Liver (tissue), 9 donors: ENCODE results near the gene RUNDC3A. TPM values are rescaled to one million over a fixed set of nuclear protein-coding genes. Genes with fewer than 3 reads are reported as not detected.

Experiments used
- DNase-seq: peaks from one replicate; pipeline ENCODE4 v3.0.0-alpha.2; 2017; ENCODE audit warnings: low spot score
- H3K27ac ChIP-seq, 2 donors: one replicate each; pipeline ENCODE4 v1.7.0; 2013; ENCODE audit warnings: inconsistent platforms in 2 of 2, low read length in 2 of 2, control low read depth in 1 of 2, low read depth in 1 of 2, mild to moderate bottlenecking in 1 of 2
- H3K27me3 ChIP-seq, 4 donors: one replicate each; pipeline versions ENCODE4 v1.6.1 to v1.7.0; 2013; ENCODE audit warnings: low read length in 3 of 4, inconsistent platforms in 1 of 4, mild to moderate bottlenecking in 1 of 4, moderate library complexity in 1 of 4; ENCODE audit not compliant: control insufficient read depth in 4 of 4, insufficient read depth in 4 of 4
- H3K36me3 ChIP-seq, 4 donors: one replicate each; pipeline versions ENCODE4 v1.6.1 to v1.7.0; 2013; ENCODE audit warnings: low read length in 3 of 4, mild to moderate bottlenecking in 3 of 4, low read depth in 1 of 4, moderate library complexity in 1 of 4; ENCODE audit not compliant: control insufficient read depth in 4 of 4, insufficient read depth in 3 of 4
- H3K4me1 ChIP-seq, 4 donors: one replicate each; pipeline versions ENCODE4 v1.6.1 to v1.7.0; 2013; ENCODE audit warnings: low read length in 3 of 4, mild to moderate bottlenecking in 3 of 4, moderate library complexity in 1 of 4; ENCODE audit not compliant: control insufficient read depth in 4 of 4, insufficient read depth in 4 of 4
- H3K4me3 ChIP-seq, 3 donors: one replicate each; pipeline versions ENCODE4 v1.6.1 to v1.7.0; 2013; ENCODE audit warnings: low read length in 3 of 3, control low read depth in 1 of 3, low read depth in 1 of 3, mild to moderate bottlenecking in 1 of 3
- H3K9ac ChIP-seq, 2 donors: one replicate each; pipeline ENCODE4 v1.7.0; 2013; ENCODE audit warnings: low read length in 2 of 2, mild to moderate bottlenecking in 2 of 2, moderate library complexity in 2 of 2, control low read depth in 1 of 2, low read depth in 1 of 2
- H3K9me3 ChIP-seq, 4 donors: one replicate each; pipeline versions ENCODE4 v1.6.1 to v1.7.0; 2013; ENCODE audit warnings: low read length in 3 of 4; ENCODE audit not compliant: control insufficient read depth in 4 of 4
- ATF3 ChIP-seq: IDR thresholded peaks from 2 replicates; pipeline ENCODE4 v1.6.1; 2016; ENCODE audit warnings: antibody characterized with exemption
- CTCF ChIP-seq: fragments of 150-350 bp; IDR thresholded peaks from 2 replicates; pipeline ENCODE4 v1.5.1; 2017; ENCODE audit warnings: improper control_type of control experiment, low read depth, low read length; ENCODE audit not compliant: missing input control
- EGR1 ChIP-seq, 2 donors: IDR thresholded peaks; 2 replicates each; pipeline ENCODE4 v1.6.1; 2016 to 2018; ENCODE audit warnings: antibody characterized with exemption in 2 of 2, low read depth in 2 of 2
- FOXA1 ChIP-seq: IDR thresholded peaks from 2 replicates; pipeline ENCODE4 v1.6.1; 2016; ENCODE audit warnings: antibody characterized with exemption
- FOXA2 ChIP-seq: IDR thresholded peaks from 2 replicates; pipeline ENCODE4 v1.6.1; 2016; ENCODE audit warnings: antibody characterized with exemption
- GABPA ChIP-seq, 2 donors: IDR thresholded peaks in 1 of 2; conservative IDR thresholded peaks in 1 of 2; 2 replicates each; pipeline ENCODE4 v1.6.1; 2016; ENCODE audit warnings: antibody characterized with exemption in 2 of 2, mild to moderate bottlenecking in 1 of 2, moderate library complexity in 1 of 2
- HNF4A ChIP-seq, 2 donors: conservative IDR thresholded peaks; 2 replicates each; pipeline ENCODE4 v1.6.1; 2016; ENCODE audit warnings: antibody characterized with exemption in 2 of 2, mild to moderate bottlenecking in 2 of 2
- HNF4G ChIP-seq: IDR thresholded peaks from 2 replicates; pipeline ENCODE4 v1.6.1; 2016; ENCODE audit warnings: antibody characterized with exemption
- MAX ChIP-seq: IDR thresholded peaks from 2 replicates; pipeline ENCODE4 v1.6.1; 2016; ENCODE audit warnings: antibody characterized with exemption
- NR2F2 ChIP-seq: IDR thresholded peaks from 2 replicates; pipeline ENCODE4 v1.6.1; 2016; ENCODE audit warnings: antibody characterized with exemption
- RAD21 ChIP-seq, 2 donors: IDR thresholded peaks; 2 replicates each; pipeline ENCODE4 v1.6.1; 2016; ENCODE audit warnings: antibody characterized with exemption in 2 of 2, mild to moderate bottlenecking in 2 of 2
- RXRA ChIP-seq, 2 donors: IDR thresholded peaks; 2 replicates each; pipeline ENCODE4 v1.6.1; 2017 to 2018; ENCODE audit warnings: antibody characterized with exemption in 2 of 2, mild to moderate bottlenecking in 1 of 2
- SP1 ChIP-seq: IDR thresholded peaks from 2 replicates; pipeline ENCODE4 v1.6.1; 2018; ENCODE audit warnings: antibody characterized with exemption, mild to moderate bottlenecking
- TAF1 ChIP-seq: conservative IDR thresholded peaks from 2 replicates; pipeline ENCODE4 v1.6.1; 2016; ENCODE audit warnings: antibody characterized with exemption, mild to moderate bottlenecking
- YY1 ChIP-seq: IDR thresholded peaks from 2 replicates; pipeline ENCODE4 v1.6.1; 2016; ENCODE audit warnings: antibody characterized with exemption, mild to moderate bottlenecking
- ZBTB33 ChIP-seq: IDR thresholded peaks from 2 replicates; pipeline ENCODE4 v1.6.1; 2016; ENCODE audit warnings: antibody characterized with exemption
- WGBS: extraction: QIAGEN DNeasy Blood & Tissue Kit; methylation state at CpG from one replicate; pipeline ENCODE4 v1.1.7; 2013; 5-methylcytosine and 5-hydroxymethylcytosine counted together
- polyA plus RNA-seq, 2 donors: library from polyadenylated mRNA; stranded (reverse) in 1 of 2; unstranded in 1 of 2; fragments of 200-250 nt in 1 of 2; fragments of >200 nt in 1 of 2; fragmentation: Nextera tagmentation in 1 of 2; extraction: Ambion mirVana in 1 of 2; gene quantifications; one replicate each; pipeline versions ENCODE4 v1.2.1 to v1.2.3, GENCODE V29; 2013 to 2015
- total RNA-seq, 2 donors: library from RNA; depleted of rRNA; stranded (reverse); fragments of >200 nt; gene quantifications; one replicate each; pipeline ENCODE4 v1.2.3, GENCODE V29; 2014
- donor health status: healthy.
- donor health status: healthy.
- donor health status: healthy.
- donor health status: healthy.
- donor health status: healthy.

RUNDC3A gene
- total and polyA plus RNA-seq, 4 donors: 0.05 to 17.0 (median 0.06) TPM; not detected in 1

GRCh38 chr17:44361292-44362260 is 53.2 kb downstream of the RUNDC3A start:
- peaks cover 6 to 12% (median 8%) of the 10 kb centered on the region in 4 donors for H3K4me1 ChIP-seq
- no peak for DNase-seq
- no peaks in the 10 kb centered on the region for H3K27me3 ChIP-seq
- no peaks in the 10 kb centered on the region for H3K9me3 ChIP-seq
- TF ChIP-seq GABPA (IDR thresholded peaks at IDR 0.05 in 1 of 2, conservative IDR thresholded peaks at IDR 0.05 in 1 of 2) (no peak), SP1 (no peak), ZBTB33 (no peak), NR2F2 (no peak), ATF3 (no peak), FOXA1 (no peak), RXRA (IDR thresholded peaks at IDR 0.05) (no peak), TAF1 (no peak), YY1 (no peak), HNF4G (no peak), FOXA2 (no peak), EGR1 (IDR thresholded peaks at IDR 0.05; ENCODE audit: low read depth in 2 of 2) (no peak), MAX (no peak), RAD21 (IDR thresholded peaks at IDR 0.05) (no peak), HNF4A (conservative IDR thresholded peaks at IDR 0.05) (no peak), CTCF (no peak)
- no peak overlapping the region for H3K27ac ChIP-seq
- no peaks in the 10 kb centered on the region for H3K36me3 ChIP-seq
- no peak overlapping the region for H3K9ac ChIP-seq
- no peak overlapping the region for H3K4me3 ChIP-seq
- 63% methylated on average over 11 of the region's 11 CpGs for WGBS

GRCh38 chr17:44362459-44362948 is 54.1 kb downstream of the RUNDC3A start:
- Histone ChIP-seq H3K36me3 (no peaks in the 10 kb centered on the region), H3K9ac (no peak overlapping the region), H3K9me3 (no peaks in the 10 kb centered on the region), H3K27ac (no peak overlapping the region), H3K27me3 (no peaks in the 10 kb centered on the region), H3K4me3 (peak overlapping the region in 1 of 3 donors; percentile 64), H3K4me1 (peaks cover 6 to 12% (median 8%) of the 10 kb centered on the region in 4 donors)
- WGBS: 22% methylated on average over 11 of the region's 11 CpGs
- no peak for DNase-seq
- TF ChIP-seq FOXA1: no peak
- no peak for TF ChIP-seq GABPA (IDR thresholded peaks at IDR 0.05 in 1 of 2, conservative IDR thresholded peaks at IDR 0.05 in 1 of 2)
- no peak for TF ChIP-seq ATF3
- no peak for TF ChIP-seq RAD21 (IDR thresholded peaks at IDR 0.05)
- TF ChIP-seq MAX: no peak
- no peak for TF ChIP-seq FOXA2
- no peak for TF ChIP-seq HNF4A (conservative IDR thresholded peaks at IDR 0.05)
- TF ChIP-seq RXRA (IDR thresholded peaks at IDR 0.05): no peak
- TF ChIP-seq YY1: no peak
- no peak for TF ChIP-seq ZBTB33
